GM12872 (cell line): Measurements from ENCODE around the gene IPO5.

ENCODE experiments used
- TF ChIP-seq, protein P1 (sequence below): IDR thresholded peaks from 3 replicates; pipeline ENCODE4 v1.5.1; 2011; ENCODE audit warnings: low read depth, mild to moderate bottlenecking, low read length, moderate library complexity; ENCODE audit not compliant: insufficient read depth

IPO5 gene

DNA sequence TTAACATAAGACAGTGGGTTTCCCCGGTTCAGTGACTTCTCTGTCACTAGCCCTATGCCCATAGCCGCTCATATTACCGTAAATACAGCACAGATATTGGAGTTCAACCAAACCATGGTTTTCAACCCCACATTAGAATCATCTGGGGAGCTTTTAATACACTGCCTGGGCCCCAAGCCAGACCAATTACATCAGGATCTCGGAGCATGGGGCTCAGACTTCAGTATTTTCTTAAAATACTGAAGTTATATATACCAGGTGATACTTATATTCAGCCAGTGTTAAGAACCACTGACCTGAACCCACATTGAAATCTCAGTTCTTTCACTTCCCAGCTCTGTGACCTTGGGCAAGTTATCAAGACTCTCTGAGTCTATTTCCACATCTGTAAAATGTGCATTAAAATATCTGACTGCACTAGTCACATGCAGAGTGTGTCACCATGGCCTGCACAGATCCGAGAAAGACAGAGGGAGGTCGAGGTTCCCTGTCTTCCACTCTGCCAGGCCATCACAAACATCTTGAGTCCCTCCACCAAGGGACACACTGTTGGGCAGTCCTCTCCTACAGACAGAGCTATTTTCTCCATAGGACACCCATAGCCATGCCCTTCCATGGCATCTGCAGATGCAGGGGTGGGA is 32.2 kb upstream of the IPO5 start:
- TF ChIP-seq, protein P1, sequence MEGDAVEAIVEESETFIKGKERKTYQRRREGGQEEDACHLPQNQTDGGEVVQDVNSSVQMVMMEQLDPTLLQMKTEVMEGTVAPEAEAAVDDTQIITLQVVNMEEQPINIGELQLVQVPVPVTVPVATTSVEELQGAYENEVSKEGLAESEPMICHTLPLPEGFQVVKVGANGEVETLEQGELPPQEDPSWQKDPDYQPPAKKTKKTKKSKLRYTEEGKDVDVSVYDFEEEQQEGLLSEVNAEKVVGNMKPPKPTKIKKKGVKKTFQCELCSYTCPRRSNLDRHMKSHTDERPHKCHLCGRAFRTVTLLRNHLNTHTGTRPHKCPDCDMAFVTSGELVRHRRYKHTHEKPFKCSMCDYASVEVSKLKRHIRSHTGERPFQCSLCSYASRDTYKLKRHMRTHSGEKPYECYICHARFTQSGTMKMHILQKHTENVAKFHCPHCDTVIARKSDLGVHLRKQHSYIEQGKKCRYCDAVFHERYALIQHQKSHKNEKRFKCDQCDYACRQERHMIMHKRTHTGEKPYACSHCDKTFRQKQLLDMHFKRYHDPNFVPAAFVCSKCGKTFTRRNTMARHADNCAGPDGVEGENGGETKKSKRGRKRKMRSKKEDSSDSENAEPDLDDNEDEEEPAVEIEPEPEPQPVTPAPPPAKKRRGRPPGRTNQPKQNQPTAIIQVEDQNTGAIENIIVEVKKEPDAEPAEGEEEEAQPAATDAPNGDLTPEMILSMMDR = no peak

DNA sequence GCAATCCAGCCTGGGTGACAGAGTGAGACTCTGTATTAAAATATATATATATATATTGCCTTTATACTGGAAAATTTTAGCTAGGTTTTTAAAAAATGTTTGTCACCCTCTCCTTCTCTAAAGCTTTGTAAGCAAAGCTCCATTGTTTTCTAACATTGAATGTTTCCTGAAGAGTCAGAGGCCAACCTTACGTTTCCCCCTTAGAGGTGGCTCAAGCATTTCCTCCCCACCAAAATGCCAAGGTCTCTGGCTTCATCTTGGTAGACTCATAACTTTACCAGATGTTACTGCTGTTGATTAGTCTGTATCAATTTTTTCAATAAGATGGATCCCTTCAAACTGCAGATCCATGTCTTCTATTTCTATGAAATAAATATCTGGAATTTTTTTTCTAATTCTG is 25.2 kb upstream of the IPO5 start:
- TF ChIP-seq, protein P1 = no peak

DNA sequence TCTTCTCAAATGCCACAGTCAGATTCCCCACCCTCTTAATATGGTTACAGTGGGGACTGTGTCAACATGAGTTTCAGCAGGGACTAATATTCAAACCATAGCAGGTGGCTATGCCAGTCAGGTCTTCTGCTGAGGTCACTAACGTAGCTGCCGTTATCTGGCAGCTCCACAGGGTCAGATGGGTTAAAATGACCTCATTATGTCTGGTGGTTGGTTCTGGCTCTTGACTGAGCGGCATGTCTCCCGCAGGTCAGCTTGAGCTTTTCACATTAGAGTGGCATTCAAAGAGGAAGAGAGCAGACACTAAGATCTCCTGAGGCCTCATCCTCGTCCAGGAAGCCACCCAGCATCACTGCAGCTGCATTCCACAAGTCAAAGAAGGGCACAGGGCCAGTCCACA is 21.4 kb upstream of the IPO5 start:
- TF ChIP-seq, protein P1 = no peak

DNA sequence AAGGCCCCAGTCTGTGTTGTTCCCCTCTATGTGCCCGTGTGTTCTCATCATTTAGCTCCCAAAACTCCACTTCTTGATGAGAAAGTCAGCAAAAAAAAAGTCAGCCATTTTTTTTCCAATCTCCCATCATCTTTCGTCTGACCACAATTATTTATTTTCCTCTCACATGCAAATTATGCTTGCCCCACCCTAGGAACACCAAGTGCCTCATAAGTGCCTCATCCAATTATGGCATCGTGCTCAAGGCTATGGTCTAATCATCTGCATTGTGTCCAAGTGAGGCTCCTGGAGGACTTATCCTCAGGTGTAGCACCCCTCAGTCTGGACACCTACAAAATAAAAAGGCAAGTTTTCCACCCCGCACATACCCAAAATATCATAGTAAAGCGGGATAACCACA is 20.8 kb upstream of the IPO5 start:
- TF ChIP-seq, protein P1 = no peak

DNA sequence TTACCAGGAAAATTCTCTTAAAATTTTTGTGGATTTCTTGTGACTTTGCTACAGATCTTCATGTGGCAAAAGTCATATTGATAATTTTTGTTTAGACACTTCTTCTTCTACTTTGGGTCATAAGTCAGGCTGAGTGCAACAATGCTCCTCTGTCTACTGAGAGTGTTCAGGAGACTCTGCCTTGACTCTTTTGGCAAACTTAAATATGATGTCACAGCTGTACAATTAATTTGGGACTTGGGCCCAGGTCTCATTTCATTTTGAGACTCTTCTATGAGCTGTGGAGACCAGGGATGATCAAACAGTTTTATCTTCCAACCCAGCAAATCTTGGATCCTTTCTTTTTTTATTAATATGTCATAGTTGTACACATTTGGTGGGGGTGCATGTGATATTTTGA is 19.7 kb upstream of the IPO5 start:
- TF ChIP-seq, protein P1 = no peak

DNA sequence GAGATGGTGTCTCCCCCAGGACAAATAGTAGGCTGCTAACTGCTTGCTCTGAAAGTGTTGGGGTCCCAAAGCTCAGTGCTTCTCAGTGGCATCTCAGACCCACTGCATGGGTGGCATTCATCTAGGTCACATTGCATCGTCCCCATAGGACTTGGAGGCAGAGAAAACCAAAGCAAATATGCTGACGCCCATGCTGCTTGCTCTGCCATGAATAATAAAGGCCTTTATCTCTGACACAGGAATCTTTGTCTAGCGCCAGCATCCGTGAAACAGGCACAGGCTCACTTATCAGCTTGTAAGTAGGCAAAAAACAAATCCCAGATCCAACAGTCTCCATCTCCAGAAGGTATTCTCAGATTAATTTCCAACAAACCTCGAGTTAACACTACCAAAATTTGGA is 18.9 kb upstream of the IPO5 start:
- TF ChIP-seq, protein P1 = no peak

DNA sequence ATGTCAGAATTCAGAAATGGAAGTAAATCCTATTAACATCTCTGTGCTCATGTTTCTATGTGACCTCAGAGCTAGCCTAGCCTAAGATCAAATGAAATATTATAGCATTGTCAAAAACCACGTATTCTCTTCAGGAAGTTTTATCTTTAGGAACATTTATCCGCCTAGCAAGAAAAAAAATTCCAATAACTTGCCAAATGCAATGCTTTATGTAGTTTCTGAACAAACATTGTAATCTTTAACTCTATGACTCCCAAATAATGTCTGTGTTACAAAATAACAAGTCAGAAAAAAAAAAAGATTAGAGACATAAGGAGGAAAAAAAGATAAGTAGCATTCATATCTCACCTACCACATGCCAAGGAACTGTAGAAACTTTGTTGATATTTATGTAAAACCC is 18.4 kb upstream of the IPO5 start:
- TF ChIP-seq, protein P1 = no peak
